HG02840 (cell line): ENCODE measurements around the gene ST3GAL2.

ENCODE experiments used
- ATAC-seq: cut with Tn5 transposase; IDR thresholded peaks from one replicate; pipeline ENCODE4 v1.9.1; 2021; ENCODE audit warnings: mild to moderate bottlenecking, moderate library complexity, moderate number of reproducible peaks; ENCODE audit not compliant: unreplicated experiment, low FRiP score

Gene ST3GAL2

GRCh38 chr16:70440009-70440692 lies 1.3 kb upstream of the ST3GAL2 start:
- no peak for ATAC-seq

- ATAC-seq: no peak
Observed at GRCh38 chr16:70438585-70438968, 323 bp downstream of the ST3GAL2 start.

GRCh38 chr16:70437582-70438557 lies 1.0 kb downstream of the ST3GAL2 start:
- no peak for ATAC-seq

- no peak for ATAC-seq
Observed at GRCh38 chr16:70437017-70437581, 1.8 kb downstream of the ST3GAL2 start.

- ATAC-seq: no peak
Observed at GRCh38 chr16:70434484-70435260, 4.2 kb downstream of the ST3GAL2 start.

- no peak for ATAC-seq
Observed at GRCh38 chr16:70433458-70434103, 5.3 kb downstream of the ST3GAL2 start.

GRCh38 chr16:70432723-70433457 lies 6.0 kb downstream of the ST3GAL2 start:
- no peak for ATAC-seq

GRCh38 chr16:70432356-70432722 lies 6.6 kb downstream of the ST3GAL2 start:
- no peak for ATAC-seq

- peak; percentile 43 for ATAC-seq
Observed at GRCh38 chr16:70430667-70431536, 8.0 kb downstream of the ST3GAL2 start.

- no peak for ATAC-seq
Observed at GRCh38 chr16:70429888-70430666, 8.8 kb downstream of the ST3GAL2 start.

GRCh38 chr16:70428178-70428998 lies 10.5 kb downstream of the ST3GAL2 start:
- ATAC-seq: no peak

GRCh38 chr16:70427786-70428177 lies 11.1 kb downstream of the ST3GAL2 start:
- no peak for ATAC-seq

- no peak for ATAC-seq
Observed at GRCh38 chr16:70422543-70422942, 16.4 kb downstream of the ST3GAL2 start.

- no peak for ATAC-seq
Observed at GRCh38 chr16:70421473-70422311, 17.2 kb downstream of the ST3GAL2 start.

GRCh38 chr16:70421014-70421413 lies 17.9 kb downstream of the ST3GAL2 start:
- no peak for ATAC-seq
